Activated T-helper 9 cell treated with anti-CD3 and anti-CD28 coated beads, Interleukin-2, amount 50 U/mL, for 16 hours (primary cell): ENCODE measurements around the gene SENP3.

Source experiments
- DNase-seq: peaks from one replicate; pipeline ENCODE4 v3.0.0-alpha.2; 2020; ENCODE audit warnings: low read depth

Gene SENP3

DNA sequence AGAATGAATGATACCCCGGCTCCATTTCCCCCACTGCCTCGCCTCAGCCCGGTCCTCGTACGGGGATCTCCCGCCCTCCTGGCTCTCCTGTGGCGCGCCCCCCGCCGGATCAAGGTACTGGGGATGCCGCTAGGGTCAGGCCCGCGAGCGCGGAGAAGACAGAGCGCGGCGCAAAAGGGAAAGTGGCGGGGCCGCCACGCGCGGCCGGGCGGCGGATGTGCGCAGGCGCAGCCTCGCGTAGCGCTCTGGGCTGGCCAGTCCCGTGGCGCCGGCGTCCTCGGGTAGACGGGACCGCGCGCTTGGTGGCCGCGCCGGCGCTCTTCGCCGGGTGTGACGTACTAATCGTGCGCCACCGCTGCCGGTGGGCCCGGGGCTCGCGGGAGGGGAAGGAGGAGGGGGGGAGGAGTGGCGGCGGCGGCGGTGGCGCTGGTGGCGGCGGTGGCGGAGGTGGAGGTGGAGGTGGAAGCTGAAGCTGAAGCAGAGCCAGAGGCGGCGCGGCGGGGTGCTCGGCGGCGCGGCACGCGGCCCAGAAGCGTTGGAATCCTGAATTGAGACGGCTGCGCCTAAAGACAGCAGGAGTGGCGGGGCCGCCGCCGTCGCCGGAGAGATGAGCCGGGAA, at the start of gene SENP3:
TSS of gene SENP3 (plus strand) at position 331 of the 619 bp plus-strand sequence. CDS start 1,158 bp downstream, outside the sequence.
- peak; percentile 90 for DNase-seq

DNA sequence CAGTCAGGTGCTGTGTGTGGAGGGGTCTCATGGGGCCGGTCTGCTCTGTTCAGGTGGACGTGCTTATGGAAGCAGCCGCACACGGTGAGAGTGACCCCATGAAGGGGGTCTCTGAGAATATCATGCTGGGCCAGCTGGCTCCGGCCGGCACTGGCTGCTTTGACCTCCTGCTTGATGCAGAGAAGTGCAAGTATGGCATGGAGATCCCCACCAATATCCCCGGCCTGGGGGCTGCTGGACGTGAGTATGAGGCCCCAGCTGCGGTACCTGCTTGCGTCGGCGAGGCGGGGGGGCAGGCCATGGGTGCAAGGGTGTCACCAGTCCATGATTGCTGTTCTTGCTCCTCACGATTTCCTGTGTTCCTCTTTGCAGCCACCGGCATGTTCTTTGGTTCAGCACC, 49.6 kb upstream of the SENP3 start:
- DNase-seq: no peak

DNA sequence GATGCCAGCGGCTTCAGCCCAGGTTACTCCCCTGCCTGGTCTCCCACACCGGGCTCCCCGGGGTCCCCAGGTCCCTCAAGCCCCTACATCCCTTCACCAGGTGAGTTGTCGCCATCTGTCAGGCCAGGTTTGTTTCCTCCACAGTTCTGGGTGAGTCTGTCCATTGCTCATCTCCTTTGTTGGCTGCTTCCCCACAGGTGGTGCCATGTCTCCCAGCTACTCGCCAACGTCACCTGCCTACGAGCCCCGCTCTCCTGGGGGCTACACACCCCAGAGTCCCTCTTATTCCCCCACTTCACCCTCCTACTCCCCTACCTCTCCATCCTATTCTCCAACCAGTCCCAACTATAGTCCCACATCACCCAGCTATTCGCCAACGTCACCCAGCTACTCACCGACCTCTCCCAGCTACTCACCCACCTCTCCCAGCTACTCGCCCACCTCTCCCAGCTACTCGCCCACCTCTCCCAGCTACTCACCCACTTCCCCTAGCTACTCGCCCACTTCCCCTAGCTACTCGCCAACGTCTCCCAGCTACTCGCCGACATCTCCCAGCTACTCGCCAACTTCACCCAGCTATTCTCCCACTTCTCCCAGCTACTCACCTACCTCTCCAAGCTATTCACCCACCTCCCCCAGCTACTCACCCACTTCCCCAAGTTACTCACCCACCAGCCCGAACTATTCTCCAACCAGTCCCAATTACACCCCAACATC, 48.7 kb upstream of the SENP3 start:
- no peak for DNase-seq

DNA sequence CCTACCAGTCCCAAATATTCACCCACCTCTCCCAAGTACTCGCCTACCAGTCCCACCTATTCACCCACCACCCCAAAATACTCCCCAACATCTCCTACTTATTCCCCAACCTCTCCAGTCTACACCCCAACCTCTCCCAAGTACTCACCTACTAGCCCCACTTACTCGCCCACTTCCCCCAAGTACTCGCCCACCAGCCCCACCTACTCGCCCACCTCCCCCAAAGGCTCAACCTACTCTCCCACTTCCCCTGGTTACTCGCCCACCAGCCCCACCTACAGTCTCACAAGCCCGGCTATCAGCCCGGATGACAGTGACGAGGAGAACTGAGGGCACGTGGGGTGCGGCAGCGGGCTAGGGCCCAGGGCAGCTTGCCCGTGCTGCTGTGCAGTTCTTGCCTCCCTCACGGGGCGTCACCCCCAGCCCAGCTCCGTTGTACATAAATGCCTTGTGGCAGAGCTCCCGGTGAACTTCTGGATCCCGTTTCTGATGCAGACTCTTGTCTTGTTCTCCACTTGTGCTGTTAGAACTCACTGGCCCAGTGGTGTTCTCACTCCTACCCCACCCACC, 47.8 kb upstream of the SENP3 start:
- no peak for DNase-seq

DNA sequence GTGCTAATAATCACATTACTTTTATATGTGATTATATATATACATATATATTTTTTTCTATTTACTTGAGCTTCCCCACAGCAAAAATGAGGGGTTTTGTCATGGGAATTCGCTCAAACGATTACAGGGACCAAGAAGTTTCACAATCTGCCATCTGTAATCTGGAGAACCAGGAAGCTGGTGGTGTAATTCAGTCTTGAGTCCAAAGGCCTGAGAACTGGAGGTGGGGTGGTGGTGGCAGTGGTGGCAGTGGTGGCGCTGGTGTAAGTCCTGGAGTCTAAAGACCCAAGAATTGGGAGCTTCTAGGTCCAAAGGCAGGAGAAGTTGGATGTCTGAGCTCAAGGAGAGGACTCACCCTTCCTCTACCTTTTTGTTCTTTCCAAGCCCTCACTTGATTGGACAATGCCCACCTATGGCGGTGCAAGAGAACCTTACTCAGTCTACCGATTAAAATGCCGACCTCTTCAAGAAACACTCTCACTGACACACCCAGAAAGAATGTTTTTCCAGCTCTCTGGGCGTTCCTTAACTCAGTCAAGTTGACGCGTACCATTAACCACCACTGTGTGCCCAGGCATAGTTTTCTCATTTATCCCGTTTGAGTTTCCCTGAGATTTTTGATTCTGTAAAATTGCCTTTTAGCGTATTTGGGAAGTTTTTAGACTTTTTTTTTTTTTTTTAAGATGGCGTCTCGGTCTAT, 45.7 kb upstream of the SENP3 start:
- DNase-seq: no peak

DNA sequence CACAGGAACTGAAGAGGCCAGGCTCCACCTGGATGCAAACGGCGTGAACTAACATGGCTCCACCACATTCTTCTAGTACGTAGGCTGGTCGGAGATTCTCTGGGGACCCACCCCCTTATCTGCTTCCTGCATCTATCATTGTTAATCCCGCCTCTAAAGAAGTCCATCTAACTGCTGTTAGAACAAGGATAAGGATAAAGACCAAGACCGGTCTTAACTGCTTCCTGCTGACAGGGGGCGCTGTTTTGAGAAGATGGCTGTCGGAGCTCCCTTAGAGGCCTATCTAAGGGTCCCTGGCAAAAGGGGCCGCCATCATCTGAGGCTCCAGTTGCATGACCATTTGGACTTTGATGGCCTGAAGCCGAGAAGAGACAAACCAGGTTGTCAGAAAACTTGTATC, 38.7 kb upstream of the SENP3 start:
- DNase-seq: no peak

DNA sequence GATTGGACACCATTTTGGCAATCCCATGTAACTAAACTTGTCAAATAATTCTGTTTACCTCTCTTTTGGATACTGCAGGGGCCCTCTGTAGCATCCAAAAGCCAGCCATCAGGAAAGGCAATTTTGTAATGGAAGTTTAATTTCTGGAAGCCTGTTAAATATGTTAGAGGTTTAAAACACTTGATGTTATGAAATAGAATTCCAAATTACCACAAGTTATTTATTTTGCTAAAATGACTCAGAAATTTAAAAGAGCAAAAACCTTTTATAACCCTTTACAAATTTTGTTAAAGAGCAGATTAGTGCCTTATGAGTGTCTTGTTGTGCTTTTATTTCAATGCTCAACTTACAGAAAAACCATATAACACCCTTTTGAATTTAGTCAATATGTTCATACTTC, 32.9 kb upstream of the SENP3 start:
- DNase-seq: no peak

DNA sequence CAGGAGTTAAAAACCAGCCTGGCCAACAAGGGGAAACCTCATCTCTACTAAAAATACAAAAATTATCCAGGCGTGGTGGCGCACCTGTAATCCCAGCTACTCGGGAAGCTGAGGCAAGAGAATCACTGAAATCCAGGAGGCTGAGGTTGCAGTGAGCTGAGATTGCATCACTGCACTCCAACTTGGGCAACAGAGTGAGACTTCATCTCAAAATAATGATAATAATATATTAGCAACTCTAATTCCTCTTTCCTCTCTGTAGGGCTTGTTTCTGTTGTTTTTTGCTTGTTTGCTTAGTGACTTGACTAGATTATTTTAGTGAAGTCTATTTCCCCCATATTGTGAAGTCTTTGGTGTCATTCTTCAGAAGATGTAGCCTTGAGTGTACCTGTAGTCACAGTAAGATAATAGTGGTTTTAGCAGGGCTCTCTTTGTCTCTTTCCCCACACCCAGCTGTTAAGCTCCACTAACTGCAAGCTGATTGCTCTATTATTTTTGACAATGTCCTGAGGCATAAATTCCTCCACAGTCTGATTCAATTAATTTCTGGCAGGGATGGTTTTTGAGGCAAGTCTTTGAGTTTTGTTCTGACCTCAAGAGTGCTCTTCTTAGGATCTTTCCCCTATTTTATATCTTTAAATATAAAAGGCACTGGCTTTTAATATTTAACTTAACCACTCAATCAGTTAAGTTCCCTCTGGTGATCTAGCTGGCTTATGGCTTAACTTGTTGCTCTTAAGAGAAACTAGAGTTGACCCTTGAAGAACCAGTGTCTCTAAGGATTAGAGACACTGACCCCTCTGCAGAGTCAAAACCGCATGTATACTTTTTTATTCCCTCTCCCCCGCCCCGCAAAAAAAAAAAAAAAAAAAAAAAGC, 31.5 kb upstream of the SENP3 start:
- DNase-seq: no peak

DNA sequence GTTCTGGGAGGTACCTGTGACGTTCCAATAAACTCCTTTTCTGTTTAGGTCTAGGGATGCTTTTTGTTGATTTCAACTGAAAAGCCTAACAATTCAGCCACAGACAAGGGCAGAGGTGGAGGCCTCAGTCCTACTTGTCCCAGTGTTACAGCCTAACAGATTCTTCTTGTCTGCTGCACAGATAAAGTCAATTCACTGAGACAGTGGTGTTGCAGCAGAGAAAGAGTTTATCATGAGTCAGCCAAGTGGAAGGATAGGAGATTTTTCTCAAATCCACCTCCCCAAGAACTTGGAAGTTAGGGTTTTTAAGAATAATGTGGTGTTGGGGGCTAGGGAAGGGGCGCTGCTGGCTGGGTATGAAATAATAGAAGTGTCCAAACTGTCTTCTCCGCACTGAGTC, 23.7 kb upstream of the SENP3 start:
- no peak for DNase-seq

DNA sequence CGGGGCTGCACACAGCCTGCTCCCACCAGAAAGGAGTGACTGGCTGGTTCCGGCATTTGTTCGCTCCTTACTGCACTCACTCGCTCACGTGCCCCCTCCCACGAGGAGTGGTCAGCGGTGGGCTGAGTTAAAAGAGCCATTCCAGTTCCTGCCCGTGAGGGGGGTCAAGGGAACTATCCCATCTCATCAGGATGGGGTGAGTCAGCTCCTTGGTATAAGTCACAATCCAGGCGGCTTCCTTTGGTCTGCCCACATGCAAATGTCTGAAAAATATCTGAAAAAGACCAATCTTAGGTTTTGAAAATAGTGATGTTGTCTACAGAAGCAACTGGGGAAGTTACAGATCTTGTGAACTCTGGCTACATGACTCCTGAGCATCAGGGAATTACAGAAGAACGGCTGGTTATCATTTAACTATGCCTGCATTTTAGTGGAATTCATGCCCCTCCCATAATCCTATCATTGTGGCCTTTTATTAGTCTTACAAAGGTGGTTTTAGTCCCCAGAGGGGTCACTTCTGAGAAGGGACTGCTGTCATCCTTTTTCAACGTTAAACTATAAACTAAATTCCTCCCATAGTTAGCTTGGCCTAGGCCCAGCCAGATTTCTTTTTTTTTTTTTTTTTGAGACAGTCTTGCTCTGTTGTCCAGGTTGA, 22.7 kb upstream of the SENP3 start:
- DNase-seq: no peak

DNA sequence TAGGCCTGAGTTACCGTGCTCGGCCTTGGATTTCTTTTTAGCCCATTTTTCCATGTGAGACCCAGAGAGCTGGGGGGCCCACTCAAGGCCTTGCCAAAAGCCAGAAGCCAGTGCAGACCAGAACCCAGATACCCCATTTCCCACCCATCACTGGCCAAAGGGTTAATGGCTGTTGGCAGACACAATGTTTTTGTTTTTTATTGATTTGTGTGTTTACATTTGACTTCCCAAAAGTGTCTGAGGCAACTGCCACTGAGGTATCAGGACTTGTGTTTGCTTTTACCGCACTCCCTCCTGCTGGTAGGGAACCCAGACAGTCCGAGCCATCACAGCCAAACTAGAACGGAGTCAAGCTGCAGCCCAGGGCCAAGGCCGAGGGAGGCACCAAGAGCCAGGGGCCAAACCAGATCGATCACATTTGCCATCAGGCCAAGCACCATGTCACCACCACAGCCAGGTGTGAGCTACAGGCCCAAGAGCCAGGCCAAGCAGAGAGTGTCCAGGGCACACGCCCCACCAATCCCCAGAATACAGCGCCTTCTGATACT, 20.6 kb upstream of the SENP3 start:
- no peak for DNase-seq

DNA sequence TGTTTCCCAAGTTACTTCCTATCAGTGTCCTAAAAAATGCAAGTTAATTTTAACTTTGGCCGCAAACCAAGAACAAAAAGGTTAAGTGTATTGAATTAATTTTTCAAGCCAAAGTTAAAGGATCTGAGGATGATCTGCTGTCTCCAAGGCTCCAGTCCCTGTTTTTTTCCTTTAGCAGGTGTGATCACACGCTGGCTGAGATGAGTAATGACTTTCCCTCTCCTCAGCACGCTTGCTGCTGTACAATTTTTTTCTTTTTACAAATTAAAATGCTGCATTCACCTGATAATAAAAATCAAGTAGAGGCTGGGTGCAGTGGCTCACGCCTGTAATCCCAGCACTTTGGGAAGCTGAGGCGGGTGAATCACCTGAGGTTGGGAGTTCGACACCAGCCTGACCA, 16.8 kb upstream of the SENP3 start:
- DNase-seq: no peak

DNA sequence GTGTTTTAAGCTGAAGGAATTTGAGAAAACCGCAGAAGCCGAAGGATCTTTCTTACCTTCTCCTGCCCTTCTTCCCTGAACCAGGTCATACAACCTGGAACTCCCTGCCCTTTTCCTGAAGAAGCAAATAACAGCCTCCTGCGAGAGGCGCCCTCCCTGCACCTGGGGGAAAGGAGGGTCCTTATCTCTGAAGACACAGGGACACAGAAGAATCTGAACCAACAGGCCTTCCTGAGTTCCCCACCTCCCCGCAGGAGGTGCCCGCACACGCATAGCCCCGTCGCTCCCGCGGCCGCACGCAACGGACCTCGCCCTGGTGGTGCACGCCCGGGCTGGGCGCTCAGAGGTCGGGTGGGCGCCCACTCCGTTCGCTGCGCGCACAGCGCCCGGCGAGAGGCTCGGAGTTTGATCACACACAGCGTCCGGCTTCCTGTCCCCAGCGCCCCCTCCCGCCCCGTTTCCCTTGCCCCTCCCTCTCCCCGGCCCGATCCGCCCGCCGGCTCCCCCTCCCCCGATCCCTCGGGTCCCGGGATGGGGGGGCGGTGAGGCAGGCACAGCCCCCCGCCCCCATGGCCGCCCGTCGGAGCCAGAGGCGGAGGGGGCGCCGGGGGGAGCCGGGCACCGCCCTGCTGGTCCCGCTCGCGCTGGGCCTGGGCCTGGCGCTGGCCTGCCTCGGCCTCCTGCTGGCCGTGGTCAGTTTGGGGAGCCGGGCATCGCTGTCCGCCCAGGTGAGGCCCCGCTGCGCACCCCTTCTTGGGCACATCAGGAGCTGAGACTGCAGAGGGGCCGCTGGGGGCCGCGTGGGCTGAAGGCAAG, 12.9 kb upstream of the SENP3 start, which contains the start of gene TNFSF12:
TSS of gene TNFSF12 (plus strand) at position 474 of the 816 bp plus-strand sequence. CDS start at position 570, 96 bp downstream.
- DNase-seq: peak; percentile 46

DNA sequence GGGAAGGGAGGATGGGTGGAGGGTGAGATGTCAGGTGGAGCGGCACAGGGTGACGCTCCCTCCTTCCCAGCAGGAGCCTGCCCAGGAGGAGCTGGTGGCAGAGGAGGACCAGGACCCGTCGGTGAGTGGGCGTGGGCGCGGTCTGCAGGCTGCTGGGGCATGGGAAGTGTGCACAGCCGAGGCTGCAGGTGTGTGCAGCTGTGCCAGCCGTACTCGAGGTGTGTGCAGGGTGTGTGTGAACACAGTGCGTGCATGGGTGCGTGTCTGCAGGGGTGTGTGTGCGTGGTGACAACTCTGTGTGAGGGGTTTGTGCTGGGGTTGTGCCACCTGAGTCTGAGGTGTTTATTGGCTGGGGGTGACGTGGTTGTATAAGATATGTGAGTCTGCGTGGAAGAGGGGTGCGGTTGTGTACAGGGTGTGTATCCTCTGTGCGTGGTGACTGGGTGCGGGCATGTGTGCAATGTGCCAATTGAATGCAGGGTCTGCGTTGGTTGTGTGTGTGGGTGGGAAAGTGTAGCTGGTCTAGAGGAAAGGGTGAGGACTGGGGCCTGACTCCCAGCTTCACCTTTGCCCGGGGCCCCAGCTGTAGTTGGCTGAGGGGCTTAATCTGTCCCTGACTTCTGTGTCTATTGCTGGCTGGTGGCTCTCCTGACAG, 12.2 kb upstream of the SENP3 start:
- peak; percentile 22 for DNase-seq

DNA sequence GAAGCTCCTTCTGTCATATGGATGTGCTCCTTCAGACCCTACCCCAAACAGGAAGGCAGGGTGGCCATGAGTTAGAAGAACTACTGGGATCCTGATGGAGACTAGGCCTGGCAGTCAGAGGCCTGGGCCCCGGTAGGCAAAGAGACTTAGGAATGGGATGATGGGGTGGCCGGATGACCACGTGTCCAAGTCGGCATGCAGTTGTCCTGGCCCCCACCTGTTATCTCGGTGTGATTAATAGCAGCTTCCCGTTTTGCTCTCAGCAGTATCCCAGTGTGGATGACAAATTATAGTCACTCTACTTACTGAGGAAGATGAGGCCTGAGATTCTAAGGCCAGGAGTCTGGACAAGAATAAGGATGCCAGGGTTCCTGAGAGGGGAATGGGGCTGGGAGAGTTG, 11.4 kb upstream of the SENP3 start:
- no peak for DNase-seq

DNA sequence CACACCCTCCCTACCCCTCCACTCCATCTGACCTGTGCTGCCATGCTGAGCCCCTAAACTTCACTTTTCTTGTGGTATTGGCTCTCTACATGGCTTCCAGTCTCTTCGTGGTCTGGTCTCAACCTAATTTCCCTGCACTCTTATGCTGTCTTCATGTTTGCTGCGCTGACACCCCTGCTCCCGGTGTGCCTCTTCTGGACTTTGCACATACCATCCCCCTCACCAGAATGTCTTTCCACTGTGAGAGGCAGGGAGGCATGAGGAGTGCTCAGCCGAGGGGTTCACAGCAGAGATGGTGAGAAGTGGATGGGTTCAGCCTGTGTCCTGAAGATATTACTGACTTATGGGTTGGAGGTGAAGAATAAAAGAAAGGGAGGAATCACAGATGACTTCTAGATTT, 10.3 kb upstream of the SENP3 start:
- no peak for DNase-seq

DNA sequence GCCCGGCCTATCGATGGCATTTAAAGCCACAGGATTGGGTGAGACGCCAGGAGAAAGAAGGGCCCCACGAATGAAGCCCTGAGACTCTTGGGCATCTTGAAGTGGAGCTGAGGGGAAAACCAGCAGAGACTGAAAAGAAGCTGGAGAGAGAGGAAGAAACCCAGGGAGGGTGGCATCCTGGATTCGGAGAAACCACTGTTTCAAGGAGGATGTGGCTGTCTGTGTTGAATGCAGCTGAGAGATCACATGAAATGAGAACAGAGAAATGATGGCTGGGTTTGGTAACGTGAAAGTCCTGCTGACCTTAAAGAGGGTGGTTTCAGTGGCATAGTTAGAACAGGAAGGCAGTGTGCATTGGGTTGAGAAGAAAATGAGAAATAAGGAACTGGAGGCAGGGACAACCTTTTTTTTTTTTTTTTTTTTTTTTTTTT, 9.1 kb upstream of the SENP3 start:
- no peak for DNase-seq

DNA sequence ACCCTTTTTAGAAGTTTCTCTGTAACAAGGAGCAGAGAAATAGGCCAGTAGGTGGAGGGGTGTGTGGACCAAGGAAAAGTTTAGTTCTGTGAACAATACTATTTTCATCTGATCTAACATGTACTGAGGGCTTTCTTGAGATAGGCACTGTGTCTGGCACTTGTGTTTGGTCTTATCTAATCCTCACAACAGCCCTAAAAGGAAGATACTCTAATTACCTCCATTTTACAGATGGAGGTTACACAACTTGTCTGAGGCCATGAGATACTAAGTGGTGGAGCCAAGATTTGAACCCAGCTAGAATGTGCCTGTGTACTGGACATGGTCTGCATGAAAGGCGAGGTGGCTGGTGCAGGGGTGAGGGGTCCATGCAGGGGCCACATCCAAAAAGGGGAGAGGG, 8.4 kb upstream of the SENP3 start:
- DNase-seq: no peak

DNA sequence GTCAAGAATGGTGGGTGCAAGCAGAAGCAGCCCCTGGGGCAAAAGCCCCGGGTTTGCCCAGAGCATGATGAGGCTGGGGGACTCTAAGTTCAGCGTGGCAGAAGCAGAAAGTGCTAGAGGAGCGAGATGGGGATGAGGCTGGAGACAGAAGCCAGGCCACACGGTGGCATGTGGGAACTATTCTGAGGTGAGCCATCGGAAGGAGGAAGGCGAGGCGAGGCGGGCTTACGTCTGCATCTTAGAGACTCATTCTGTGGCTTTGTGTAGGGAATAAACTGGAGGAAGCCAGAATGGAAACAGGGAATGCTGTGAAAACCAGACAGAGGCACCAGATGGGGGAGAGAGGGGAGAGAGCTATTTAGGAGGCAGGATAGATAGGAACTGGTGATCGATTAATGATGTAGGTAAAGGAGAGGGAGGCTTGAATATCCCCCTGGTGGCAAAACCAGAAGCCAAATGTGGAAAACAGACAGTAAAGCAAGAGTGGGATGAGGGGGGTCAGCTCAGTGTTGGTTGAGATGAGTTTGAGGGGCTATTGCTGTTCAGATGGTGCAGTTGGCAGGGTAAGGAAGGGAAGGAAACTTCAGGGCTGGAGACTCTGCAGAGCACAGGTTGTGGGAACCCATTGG, 6.3 kb upstream of the SENP3 start:
- no peak for DNase-seq
